K562 (cell line): ENCODE results near the gene EIF5. TPM values are rescaled to one million over a fixed set of nuclear protein-coding genes. Genes with fewer than 3 reads are reported as not detected.

ENCODE experiments used
- BRF2 ChIP-seq: IDR thresholded peaks from 3 replicates; pipeline ENCODE4 v1.6.1; 2011; ENCODE audit warnings: borderline replicate concordance, mild to moderate bottlenecking; ENCODE audit not compliant: insufficient read length, insufficient read depth
- CLOCK ChIP-seq: fragments of 250-450 bp; sonication (Bioruptor Pico); IDR thresholded peaks from 2 replicates; pipeline ENCODE4 v1.4.0; 2020; ENCODE audit warnings: mild to moderate bottlenecking, moderate library complexity, borderline replicate concordance
- HNRNPUL1 ChIP-seq: fragments of 200-400 bp; formaldehyde crosslinking; IDR thresholded peaks from 2 replicates; pipeline ENCODE4 v1.6.1; 2017; ENCODE audit warnings: low read length
- MAX ChIP-seq: sonication (generic); formaldehyde crosslinking; IDR thresholded peaks from 2 replicates; pipeline ENCODE4 v1.9.0; 2022; ENCODE audit warnings: mild to moderate bottlenecking, missing genetic modification reagents
- MCM3 ChIP-seq: fragments of 450-650 bp; IDR thresholded peaks from 2 replicates; pipeline ENCODE4 v1.6.1; 2016
- PCBP2 ChIP-seq: fragments of 200-400 bp; formaldehyde crosslinking; IDR thresholded peaks from 2 replicates; pipeline ENCODE4 v1.6.1; 2018; ENCODE audit warnings: low read length, low read depth, mild to moderate bottlenecking, moderate library complexity; ENCODE audit not compliant: poor library complexity, severe bottlenecking
- PHF8 ChIP-seq: fragments of 200-600 bp; sonication (generic); IDR thresholded peaks from 2 replicates; pipeline ENCODE4 v1.6.1; 2012; ENCODE audit warnings: mixed run types, mild to moderate bottlenecking, inconsistent platforms, low read length, moderate library complexity, borderline replicate concordance
- POLR2B ChIP-seq: fragments of 450-650 bp; IDR thresholded peaks from 2 replicates; pipeline ENCODE4 v1.6.1; 2018; ENCODE audit warnings: low read depth; ENCODE audit not compliant: partially characterized antibody
- RREB1 ChIP-seq: fragments of 250-450 bp; sonication (Bioruptor Pico); IDR thresholded peaks from 2 replicates; pipeline ENCODE4 v1.4.0; 2020
- SMAD3 ChIP-seq: fragments of 450-650 bp; formaldehyde crosslinking; conservative IDR thresholded peaks from 2 replicates; pipeline ENCODE4 v1.4.0; 2020; ENCODE audit warnings: mild to moderate bottlenecking
- SMARCE1 ChIP-seq: fragments of 450-650 bp; IDR thresholded peaks from 2 replicates; pipeline ENCODE4 v1.7.1; 2016; ENCODE audit warnings: mild to moderate bottlenecking
- SREBF1 ChIP-seq: fragments of 150-350 bp; IDR thresholded peaks from 2 replicates; pipeline ENCODE4 v1.6.1; 2014; ENCODE audit warnings: antibody characterized with exemption, low read depth, low read length, borderline replicate concordance
- TBL1XR1 ChIP-seq, 2 experiments: IDR thresholded peaks; 2 replicates each; pipeline ENCODE4 v1.6.1; 2012; ENCODE audit warnings: improper control_type of control experiment in 2 of 2, low read length in 2 of 2, mild to moderate bottlenecking in 1 of 2
- ZNF699 ChIP-seq: fragments of 250-450 bp; sonication (Bioruptor Pico); IDR thresholded peaks from 2 replicates; pipeline ENCODE4 v1.8.0; 2021; ENCODE audit warnings: mild to moderate bottlenecking, moderate library complexity; ENCODE audit not compliant: insufficient replicate concordance
- polyA plus RNA-seq, 8 experiments: library from polyadenylated mRNA; depleted of rRNA in 4 of 8; stranded (reverse) in 5 of 8; unstranded in 3 of 8; fragments of >200 nt; fragmentation: Nextera tagmentation in 2 of 8; fragmentation: Illumina TruSeq in 1 of 8; extraction: Ambion mirVana in 2 of 8; extraction: Trizol in 1 of 8; gene quantifications; 2 replicates each; pipeline versions ENCODE4 v1.2.1 to v1.2.3, GENCODE V29; 2011 to 2014; ENCODE audit warnings: inconsistent platforms in 1 of 8, missing spikeins in 1 of 8
- total RNA-seq, 7 experiments: library from RNA; depleted of rRNA in 6 of 7; stranded (reverse); fragments of >200 nt in 6 of 7; fragmentation: Illumina TruSeq in 2 of 7; extraction: Trizol in 2 of 7; gene quantifications; 2 replicates each; pipeline versions ENCODE4 v1.2.1 to v1.2.3, GENCODE V29; 2011 to 2021; ENCODE audit warnings: low replicate concordance in 1 of 7

Gene EIF5
- total and polyA plus RNA-seq, 9 of the 15 experiments (the other 6 are each of a cell fraction or from before 2014, with no cell fraction given): 92.7 to 442 (median 190) TPM

GRCh38 chr14:103314496-103315277, 19.4 kb upstream of the EIF5 start (continued):
- TF ChIP-seq MCM3: no peak
- peak; percentile 48 to 62; a peak in 2 of 4 replicates for TF ChIP-seq TBL1XR1 (IDR thresholded peaks at IDR 0.05; ENCODE audit: low read length in 2 of 2)
- no peak for TF ChIP-seq SREBF1
- no peak for TF ChIP-seq BRF2
- TF ChIP-seq MAX (CRISPR knock-in tag): no peak
- TF ChIP-seq POLR2B: no peak
- no peak; the same call in 1 of the 2 replicates for TF ChIP-seq PHF8
- no peak for TF ChIP-seq ZNF699 (CRISPR knock-in tag)
- TF ChIP-seq CLOCK (CRISPR knock-in tag): no peak
- no peak for TF ChIP-seq PCBP2
- no peak for TF ChIP-seq RREB1
- TF ChIP-seq HNRNPUL1: no peak
- no peak for TF ChIP-seq SMAD3 (CRISPR knock-in tag)
- TF ChIP-seq SMARCE1: peak; percentile 37; the same call in 1 of the 2 replicates
